ENCODE measurements around the gene RALGAPA2. TPM values are rescaled to one million over a fixed set of nuclear protein-coding genes. Genes with fewer than 3 reads are reported as not detected.

Gene RALGAPA2
- total RNA-seq, 3 donors from 2014 or later, result 34.6 to 74.1 (median 46.0) TPM

DNA sequence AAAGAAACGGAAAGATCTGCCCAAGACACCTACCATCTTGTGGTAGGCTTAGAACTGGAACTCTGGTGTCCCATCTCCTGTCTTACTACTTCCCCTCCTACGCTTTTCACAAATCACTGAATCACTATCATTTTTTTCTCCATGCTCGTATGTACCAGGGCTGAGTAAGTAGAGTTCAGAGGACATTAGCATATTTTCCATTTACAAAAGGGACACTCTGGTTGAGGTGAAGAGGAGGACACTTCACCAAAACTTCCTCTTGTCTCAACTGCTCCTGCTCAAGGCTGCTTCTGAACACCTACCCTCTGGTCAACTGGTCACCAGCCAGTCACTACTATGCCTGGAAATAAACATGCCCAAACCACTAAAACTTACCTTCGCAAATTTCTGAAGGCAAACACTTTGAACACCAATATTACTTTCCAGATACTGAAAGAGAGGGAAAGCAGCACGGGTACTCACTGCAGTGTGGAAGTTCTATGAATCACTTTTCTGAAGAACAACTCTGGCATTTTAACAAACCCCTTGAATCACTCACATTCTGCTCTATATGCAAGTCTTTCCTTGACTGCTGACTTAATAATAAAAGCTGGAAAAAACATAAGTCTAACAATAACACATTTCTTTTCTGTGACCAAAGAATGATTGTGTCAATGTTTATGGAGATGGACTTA, 221.2 kb downstream of the RALGAPA2 start:
- H3K9me3 ChIP-seq, result no peaks in the 10 kb centered on the region
- intact Hi-C loops (cut with DNase I; ENCODE audit: low total_unique reads), result no loop called here
- H3K27ac ChIP-seq, result no peak overlapping the region
- H3K27me3 ChIP-seq, result no peaks in the 10 kb centered on the region
- DNase-seq (ENCODE audit: low spot score in 2 of 2), result no peak
- TF ChIP-seq POLR2AphosphoS5 (IDR thresholded peaks at IDR 0.05) (no peak), CTCF (IDR thresholded peaks at IDR 0.05) (no peak), POLR2A (IDR thresholded peaks at IDR 0.05) (no peak)
- no peak overlapping the region for H3K4me3 ChIP-seq
- H3K36me3 ChIP-seq, result no peaks in the 10 kb centered on the region
- no peaks in the 10 kb centered on the region for H3K4me1 ChIP-seq

- Histone ChIP-seq H3K9me3 (no peaks in the 10 kb centered on the region), H3K4me1 (no peaks in the 10 kb centered on the region), H3K27me3 (no peaks in the 10 kb centered on the region), H3K36me3 (no peaks in the 10 kb centered on the region), H3K27ac (no peak overlapping the region), H3K4me3 (no peak overlapping the region)
- intact Hi-C loops (cut with DNase I; ENCODE audit: low total_unique reads), result no loop called here
- TF ChIP-seq POLR2AphosphoS5 (IDR thresholded peaks at IDR 0.05) (no peak), CTCF (IDR thresholded peaks at IDR 0.05) (no peak), POLR2A (IDR thresholded peaks at IDR 0.05) (no peak)
- no peak for DNase-seq (ENCODE audit: low spot score in 2 of 2)
Measured at GRCh38 chr20:20490673-20491072, 221.8 kb downstream of the RALGAPA2 start.

DNA sequence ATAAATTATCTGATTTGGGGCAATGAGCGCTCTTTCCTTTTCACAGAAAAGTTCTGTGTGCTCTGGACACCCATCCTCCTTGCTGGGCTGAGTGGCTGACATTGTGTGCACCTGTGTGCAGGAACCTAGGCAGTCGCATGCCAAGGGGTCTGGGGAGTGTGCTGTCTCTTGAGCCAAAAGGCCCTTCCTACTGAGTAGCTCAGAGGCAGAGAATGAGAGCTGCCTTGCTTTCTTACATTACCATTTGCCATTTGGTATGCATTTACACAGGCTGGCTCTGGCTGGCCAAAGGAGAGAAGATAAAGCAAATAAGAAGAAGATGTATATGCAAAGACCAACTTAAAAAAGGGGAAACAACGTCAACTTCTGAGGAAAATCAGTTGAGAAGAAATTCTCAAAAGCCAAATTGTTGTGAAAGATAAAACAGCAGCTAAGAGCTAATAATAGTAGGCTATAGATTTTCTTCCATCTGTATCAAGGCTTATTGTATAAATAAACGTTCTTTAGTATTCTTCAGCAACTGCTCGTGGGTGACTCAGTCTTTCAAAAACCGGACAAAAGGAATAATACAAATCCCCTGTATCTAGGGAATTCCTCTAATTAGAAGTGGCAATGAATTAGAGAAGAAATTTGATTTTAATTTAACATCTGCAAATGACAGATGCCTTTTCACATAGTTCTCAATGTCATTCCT, 222.6 kb downstream of the RALGAPA2 start:
- H3K27me3 ChIP-seq, result no peaks in the 10 kb centered on the region
- DNase-seq (ENCODE audit: low spot score in 2 of 2), result no peak
- TF ChIP-seq CTCF (IDR thresholded peaks at IDR 0.05) (no peak), POLR2A (IDR thresholded peaks at IDR 0.05) (no peak), POLR2AphosphoS5 (IDR thresholded peaks at IDR 0.05) (no peak)
- no peaks in the 10 kb centered on the region for H3K9me3 ChIP-seq
- H3K36me3 ChIP-seq, result no peaks in the 10 kb centered on the region
- H3K4me3 ChIP-seq, result no peak overlapping the region
- intact Hi-C loops (cut with DNase I; ENCODE audit: low total_unique reads), result no loop called here
- no peaks in the 10 kb centered on the region for H3K4me1 ChIP-seq
- H3K27ac ChIP-seq, result no peak overlapping the region

DNA sequence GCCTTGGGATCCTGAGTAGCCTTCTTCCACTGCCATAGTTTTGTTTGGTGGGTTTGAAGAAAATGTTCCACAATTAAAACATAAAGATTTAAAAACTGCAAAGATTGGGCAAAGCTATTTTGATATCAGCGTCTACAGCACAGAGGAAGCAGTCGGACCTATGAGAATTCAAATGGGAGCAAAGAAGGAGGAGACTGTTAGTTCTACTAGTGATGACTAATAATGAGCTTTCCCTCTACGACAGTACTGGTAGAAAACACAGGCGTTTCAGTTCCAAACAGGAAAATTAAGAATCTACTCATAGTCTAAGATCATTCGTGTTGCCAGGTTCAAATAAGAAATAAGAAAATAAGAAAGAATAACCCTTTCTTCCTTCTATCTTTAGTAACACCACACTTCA, 223.4 kb downstream of the RALGAPA2 start:
- Histone ChIP-seq H3K4me3 (no peak overlapping the region), H3K27ac (no peak overlapping the region), H3K4me1 (no peaks in the 10 kb centered on the region), H3K9me3 (no peaks in the 10 kb centered on the region), H3K36me3 (no peaks in the 10 kb centered on the region), H3K27me3 (no peaks in the 10 kb centered on the region)
- DNase-seq (ENCODE audit: low spot score in 2 of 2), result no peak
- intact Hi-C loops (cut with DNase I; ENCODE audit: low total_unique reads), result no loop called here
- TF ChIP-seq CTCF (IDR thresholded peaks at IDR 0.05), result no peak

- intact Hi-C loops (cut with DNase I; ENCODE audit: low total_unique reads), result no loop called here
- Histone ChIP-seq H3K9me3 (no peaks in the 10 kb centered on the region), H3K27ac (no peak overlapping the region), H3K27me3 (no peaks in the 10 kb centered on the region), H3K4me1 (no peaks in the 10 kb centered on the region), H3K36me3 (no peaks in the 10 kb centered on the region), H3K4me3 (no peak overlapping the region)
- no peak for TF ChIP-seq POLR2A (IDR thresholded peaks at IDR 0.05)
- TF ChIP-seq CTCF (IDR thresholded peaks at IDR 0.05), result no peak
- no peak for TF ChIP-seq POLR2AphosphoS5 (IDR thresholded peaks at IDR 0.05)
- no peak for DNase-seq (ENCODE audit: low spot score in 2 of 2)
Measured at GRCh38 chr20:20488388-20488787, 224.1 kb downstream of the RALGAPA2 start.

All from breast epithelium (tissue), 4 donors.